Endodermal cell (in vitro differentiated cells): ENCODE results near the gene GGTLC2. TPM values are rescaled to one million over a fixed set of nuclear protein-coding genes. Genes with fewer than 3 reads are reported as not detected.
A peak's percentile ranks its signal among the peaks of the same experiment; 100 is the strongest.
"Not testable (repeated sequence)": the region's sequence is repeated elsewhere in the genome, so short reads cannot be mapped to it uniquely, and the experiment has no call there.

Experiments used
- DNase-seq: peaks from one replicate; pipeline ENCODE4 v3.0.0-alpha.2; 2017
- H3K27ac ChIP-seq: 2 replicates; pipeline ENCODE4 v1.5.1; 2013; ENCODE audit warnings: mild to moderate bottlenecking, low read depth, low read length, moderate library complexity
- H3K27me3 ChIP-seq: 2 replicates; pipeline ENCODE4 v1.6.1; 2013; ENCODE audit warnings: mild to moderate bottlenecking, low read length, moderate library complexity; ENCODE audit not compliant: insufficient read depth, control insufficient read depth, poor library complexity, severe bottlenecking
- H3K36me3 ChIP-seq: 2 replicates; pipeline ENCODE4 v1.7.0; 2013; ENCODE audit warnings: mild to moderate bottlenecking, low read length, moderate library complexity; ENCODE audit not compliant: control insufficient read depth, insufficient read depth
- H3K4me1 ChIP-seq: one replicate; pipeline ENCODE4 v1.7.0; 2013; ENCODE audit warnings: low read length; ENCODE audit not compliant: control insufficient read depth, insufficient read depth
- H3K4me3 ChIP-seq: 2 replicates; pipeline ENCODE4 v1.5.1; 2013; ENCODE audit warnings: mild to moderate bottlenecking, low read length, moderate library complexity
- H3K9ac ChIP-seq: 2 replicates; pipeline ENCODE4 v1.6.1; 2013; ENCODE audit warnings: mild to moderate bottlenecking, low read length, moderate library complexity; ENCODE audit not compliant: poor library complexity, severe bottlenecking; ENCODE audit errors: extremely low read depth
- H3K9me3 ChIP-seq: 2 replicates; pipeline ENCODE4 v1.6.1; 2013; ENCODE audit warnings: mild to moderate bottlenecking, low read length, moderate library complexity; ENCODE audit not compliant: control insufficient read depth
- H3K27ac Mint-ChIP-seq: 2 replicates; pipeline ENCODE4 v1.8.0; 2020; ENCODE audit warnings: mixed read lengths
- H3K27me3 Mint-ChIP-seq: 2 replicates; pipeline ENCODE4 v1.8.0; 2021; ENCODE audit warnings: mild to moderate bottlenecking, mixed read lengths; ENCODE audit not compliant: insufficient read depth
- H3K36me3 Mint-ChIP-seq: 2 replicates; pipeline ENCODE4 v1.8.0; 2020; ENCODE audit warnings: low read depth, mixed read lengths
- H3K4me1 Mint-ChIP-seq: 2 replicates; pipeline ENCODE4 v1.8.0; 2020; ENCODE audit warnings: mixed read lengths
- H3K4me3 Mint-ChIP-seq: 2 replicates; pipeline ENCODE4 v1.8.0; 2020; ENCODE audit warnings: mild to moderate bottlenecking, moderate library complexity, mixed read lengths
- H3K9me3 Mint-ChIP-seq: 2 replicates; pipeline ENCODE4 v1.8.0; 2020; ENCODE audit warnings: mild to moderate bottlenecking, mixed read lengths
- CTCF ChIP-seq: fragments of 200-600 bp; sonication (generic); conservative IDR thresholded peaks from 2 replicates; pipeline ENCODE4 v1.5.0; 2021; ENCODE audit warnings: antibody characterized with exemption, mild to moderate bottlenecking
- WGBS, 2 experiments: methylation state at CpG; one replicate each; pipeline versions ENCODE4 v1.1.5 to v1.1.7; 2013; ENCODE audit warnings: missing lambda C conversion rate in 2 of 2, mixed read lengths in 1 of 2; ENCODE audit not compliant: insufficient coverage in 1 of 2, insufficient read length in 1 of 2; 5-methylcytosine and 5-hydroxymethylcytosine counted together
- total RNA-seq, 2 donors: library from RNA; stranded (reverse); fragmentation: NEBNext Ultra II Directional in 1 of 2; extraction: Animal tissue kit (Norgen Biotek cat#: 25700) in 1 of 2; gene quantifications; 2 replicates in 1 of 2; 3 replicates in 1 of 2; pipeline ENCODE4 v1.2.1, GENCODE V29; 2021

The GGTLC2 gene
- total RNA-seq, 2 donors from 2014 or later = not detected

- not testable (repeated sequence) for H3K9me3 ChIP-seq, H3K27ac Mint-ChIP-seq, H3K4me3 Mint-ChIP-seq, H3K4me3 ChIP-seq, H3K9me3 Mint-ChIP-seq, H3K4me1 ChIP-seq, H3K36me3 ChIP-seq, H3K27me3 ChIP-seq, H3K9ac ChIP-seq, H3K4me1 Mint-ChIP-seq, DNase-seq, H3K27ac ChIP-seq, H3K27me3 Mint-ChIP-seq, H3K36me3 Mint-ChIP-seq
- 100% methylated on average over 3 of the region's 15 CpGs; no CpG with 5 or more reads in 1 of the 2 experiments for WGBS, 2 experiments
These were observed 12.2 kb upstream of the GGTLC2 start for GRCh38 chr22:22632226-22632625.

GRCh38 chr22:22633533-22633932 is 10.9 kb upstream of the GGTLC2 start:
- not testable (repeated sequence) for H3K36me3 Mint-ChIP-seq, H3K27me3 ChIP-seq, H3K9me3 Mint-ChIP-seq, H3K4me3 ChIP-seq, H3K27ac Mint-ChIP-seq, H3K9ac ChIP-seq, H3K4me1 ChIP-seq, H3K9me3 ChIP-seq, H3K4me3 Mint-ChIP-seq, H3K27ac ChIP-seq, H3K36me3 ChIP-seq, H3K27me3 Mint-ChIP-seq, H3K4me1 Mint-ChIP-seq
- 91 to 92% methylated on average over 4 to 13 of the region's 14 CpGs for WGBS, 2 experiments
- peak; percentile 3 for DNase-seq

GRCh38 chr22:22636260-22636659 is 8.2 kb upstream of the GGTLC2 start:
- H3K4me1 Mint-ChIP-seq, H3K27ac ChIP-seq, H3K4me3 Mint-ChIP-seq, H3K36me3 ChIP-seq, H3K27ac Mint-ChIP-seq, H3K4me3 ChIP-seq, H3K9me3 Mint-ChIP-seq, H3K4me1 ChIP-seq, H3K9me3 ChIP-seq, H3K27me3 Mint-ChIP-seq, H3K27me3 ChIP-seq, H3K36me3 Mint-ChIP-seq, H3K9ac ChIP-seq: not testable (repeated sequence)
- WGBS, 2 experiments = no CpG with 5 or more reads among the region's 7 CpGs
- peak; percentile 57 for TF ChIP-seq CTCF
- DNase-seq = peak; percentile 53

GRCh38 chr22:22638313-22638712 is 6.1 kb upstream of the GGTLC2 start:
- H3K9me3 ChIP-seq, H3K4me1 Mint-ChIP-seq, H3K27me3 ChIP-seq, H3K9me3 Mint-ChIP-seq, H3K4me1 ChIP-seq, H3K36me3 ChIP-seq, H3K27ac Mint-ChIP-seq, H3K27me3 Mint-ChIP-seq, H3K4me3 Mint-ChIP-seq, H3K27ac ChIP-seq, H3K36me3 Mint-ChIP-seq, H3K9ac ChIP-seq, H3K4me3 ChIP-seq: not testable (repeated sequence)
- 71% methylated on average over 5 of the region's 17 CpGs; no CpG with 5 or more reads in 1 of the 2 experiments for WGBS, 2 experiments
- peak; percentile 38 for DNase-seq

GRCh38 chr22:22642255-22642654 is 2.2 kb upstream of the GGTLC2 start:
- not testable (repeated sequence) for H3K9ac ChIP-seq, H3K9me3 ChIP-seq, H3K36me3 Mint-ChIP-seq, H3K9me3 Mint-ChIP-seq, H3K4me1 ChIP-seq, H3K27ac Mint-ChIP-seq, H3K27me3 ChIP-seq, H3K4me1 Mint-ChIP-seq, H3K36me3 ChIP-seq, H3K4me3 ChIP-seq, H3K27ac ChIP-seq, DNase-seq, H3K27me3 Mint-ChIP-seq, H3K4me3 Mint-ChIP-seq
- WGBS, 2 experiments = 92% methylated on average over 9 of the region's 10 CpGs; no CpG with 5 or more reads in 1 of the 2 experiments

- not testable (repeated sequence) for H3K9ac ChIP-seq, H3K27me3 ChIP-seq, H3K27ac ChIP-seq, H3K4me1 ChIP-seq, H3K9me3 Mint-ChIP-seq, H3K36me3 Mint-ChIP-seq, H3K36me3 ChIP-seq, H3K27ac Mint-ChIP-seq, H3K4me3 Mint-ChIP-seq, H3K27me3 Mint-ChIP-seq, H3K4me3 ChIP-seq, H3K9me3 ChIP-seq, H3K4me1 Mint-ChIP-seq, DNase-seq
- no CpG with 5 or more reads among the region's 4 CpGs for WGBS, 2 experiments
These were observed 1.6 kb downstream of the GGTLC2 start for GRCh38 chr22:22645969-22646368.
